Jurkat, Clone E6-1 (cell line): ENCODE measurements around the gene GABRQ.
"Not testable (repeated sequence)": the region's sequence is repeated elsewhere in the genome, so short reads cannot be mapped to it uniquely, and the experiment has no call there.

Experiments used
- DNase-seq: peaks from one replicate; pipeline ENCODE4 v3.0.0-alpha.2; 2011; ENCODE audit warnings: low read depth, low spot score
- H3K4me3 ChIP-seq: 2 replicates; pipeline ENCODE4 v1.5.1; 2011; ENCODE audit warnings: mild to moderate bottlenecking, low read length, control low read depth, moderate library complexity

GABRQ gene

GRCh38 chrX:152652467-152652866 is 14.8 kb downstream of the GABRQ start:
- no peak for DNase-seq

GRCh38 chrX:152656087-152656486 is 18.4 kb downstream of the GABRQ start:
- DNase-seq, result no peak
- no peak overlapping the region for H3K4me3 ChIP-seq

More at GRCh38 chrX:152652467-152652866, 14.8 kb downstream of the GABRQ start:
- H3K4me3 ChIP-seq, result no peak overlapping the region

- DNase-seq, result no peak
- no peak overlapping the region for H3K4me3 ChIP-seq
Measured at GRCh38 chrX:152656890-152657289, 19.2 kb downstream of the GABRQ start.

- no peak for DNase-seq
- H3K4me3 ChIP-seq, result no peak overlapping the region
Measured at GRCh38 chrX:152658302-152658701, 20.6 kb downstream of the GABRQ start.

GRCh38 chrX:152663086-152663485 is 25.4 kb downstream of the GABRQ start:
- DNase-seq, result no peak
- H3K4me3 ChIP-seq, result no peak overlapping the region

GRCh38 chrX:152674135-152674534 is 36.4 kb downstream of the GABRQ start:
- H3K4me3 ChIP-seq, result no peak overlapping the region
- DNase-seq, result no peak

- DNase-seq, H3K4me3 ChIP-seq: not testable (repeated sequence)
Measured at GRCh38 chrX:152674652-152675051, 37.0 kb downstream of the GABRQ start.

- not testable (repeated sequence) for DNase-seq, H3K4me3 ChIP-seq
Measured at GRCh38 chrX:152681012-152681411, 43.3 kb downstream of the GABRQ start.

- not testable (repeated sequence) for H3K4me3 ChIP-seq, DNase-seq
Measured at GRCh38 chrX:152697952-152698931, 60.5 kb downstream of the GABRQ start, which contains the start of gene MAGEA3. TSS of gene MAGEA3 (plus strand) at chrX:152698794. CDS start at chrX:152700833, 2,039 bp downstream.

GRCh38 chrX:152700390-152700789 is 62.7 kb downstream of the GABRQ start:
- DNase-seq, H3K4me3 ChIP-seq: not testable (repeated sequence)

GRCh38 chrX:152706500-152706899 is 68.8 kb downstream of the GABRQ start:
- DNase-seq, result not testable (repeated sequence)

More at GRCh38 chrX:152706500-152706899, 68.8 kb downstream of the GABRQ start:
- H3K4me3 ChIP-seq, result not testable (repeated sequence)
